PC-9 (cell line): ENCODE data around the gene CCDC141. TPM values are rescaled to one million over a fixed set of nuclear protein-coding genes. Genes with fewer than 3 reads are reported as not detected.

Experiments used
- BruUV-seq: library from RNA; stranded (reverse); fragments of 400-500 nt; replicated peaks from 2 replicates; lab custom pipeline; 2021; lab: Mats Ljungman, UMichigan
- CTCF ChIA-PET: fragments of 300-600 bp; sonication (Branson Sonifier 250); formaldehyde crosslinking; loops from one replicate; lab custom pipeline; 2022; ENCODE audit warnings: antibody characterized with exemption; lab: Charles Lee
- POLR2A ChIA-PET: fragments of 300-600 bp; sonication (Branson Sonifier 250); formaldehyde crosslinking; loops from one replicate; lab custom pipeline; 2022; ENCODE audit warnings: antibody characterized with exemption; ENCODE audit not compliant: unreplicated experiment; lab: Charles Lee
- DNase-seq, 2 experiments: peaks; one replicate each; pipeline versions ENCODE4 v3.0.0 to v3.0.0-alpha.2; 2015 to 2022; ENCODE audit warnings: mixed read lengths in 1 of 2
- H2AFZ ChIP-seq: fragments of 200-600 bp; sonication (generic); 2 replicates; pipeline ENCODE4 v1.8.1; 2017; ENCODE audit warnings: antibody characterized with exemption
- H3F3A ChIP-seq: fragments of 200-600 bp; sonication (generic); 2 replicates; pipeline ENCODE4 v1.8.1; 2017; ENCODE audit warnings: antibody characterized with exemption, mild to moderate bottlenecking, low read depth; ENCODE audit not compliant: insufficient read depth
- H3K27ac ChIP-seq: fragments of 200-600 bp; sonication (generic); 2 replicates; pipeline ENCODE4 v1.6.1; 2016; ENCODE audit warnings: mixed run types
- H3K27me3 ChIP-seq: fragments of 200-600 bp; sonication (generic); 2 replicates; pipeline ENCODE4 v1.6.1; 2016; ENCODE audit warnings: low read depth, mixed run types; ENCODE audit not compliant: insufficient read depth
- H3K36me3 ChIP-seq: fragments of 200-600 bp; sonication (generic); 2 replicates; pipeline ENCODE4 v1.6.1; 2016; ENCODE audit warnings: low read depth, mixed run types
- H3K4me1 ChIP-seq: fragments of 200-600 bp; sonication (generic); replicated peaks from 2 replicates; pipeline ENCODE4 v1.6.1; 2016; ENCODE audit warnings: mixed run types; ENCODE audit not compliant: insufficient read depth
- H3K4me2 ChIP-seq: fragments of 200-600 bp; sonication (generic); 2 replicates; pipeline ENCODE4 v1.6.1; 2017; ENCODE audit warnings: mixed run types
- H3K4me3 ChIP-seq: fragments of 200-600 bp; sonication (generic); 2 replicates; pipeline ENCODE4 v1.6.1; 2016; ENCODE audit warnings: mixed run types
- H3K79me2 ChIP-seq: fragments of 200-600 bp; sonication (generic); 2 replicates; pipeline ENCODE4 v1.6.1; 2017; ENCODE audit warnings: low read depth, mixed run types
- H3K9me2 ChIP-seq: fragments of 200-600 bp; sonication (generic); 2 replicates; pipeline ENCODE4 v1.8.1; 2017; ENCODE audit warnings: mild to moderate bottlenecking; ENCODE audit not compliant: insufficient read depth
- H3K9me3 ChIP-seq: fragments of 200-600 bp; sonication (generic); 2 replicates; pipeline ENCODE4 v1.8.1; 2016; ENCODE audit warnings: low read depth; ENCODE audit not compliant: insufficient read depth
- H4K20me1 ChIP-seq: fragments of 200-600 bp; sonication (generic); 2 replicates; pipeline ENCODE4 v1.8.1; 2017; ENCODE audit not compliant: insufficient read depth
- EZH2 ChIP-seq: fragments of 200-600 bp; sonication (generic); IDR thresholded peaks from 2 replicates; pipeline ENCODE4 v1.8.0; 2017; ENCODE audit warnings: antibody characterized with exemption, low read depth
- intact Hi-C: fragments of 100-400 bp; cut with micrococcal nuclease; formaldehyde crosslinking; loops from one replicate; pipeline ENCODE4 v1.10.0; 2022; ENCODE audit not compliant: unreplicated experiment
- total RNA-seq: library from RNA; stranded (reverse); gene quantifications from 2 replicates; pipeline ENCODE4 v1.2.3, GENCODE V29; 2021
- TF ChIP-seq, protein P1 (sequence below): fragments of 200-600 bp; sonication (generic); conservative IDR thresholded peaks from 2 replicates; pipeline ENCODE4 v1.6.1; 2017; ENCODE audit warnings: mixed run types, antibody characterized with exemption, mild to moderate bottlenecking, moderate library complexity

CCDC141 gene
- total RNA-seq, 1 experiment from 2014 or later, result not detected

DNA sequence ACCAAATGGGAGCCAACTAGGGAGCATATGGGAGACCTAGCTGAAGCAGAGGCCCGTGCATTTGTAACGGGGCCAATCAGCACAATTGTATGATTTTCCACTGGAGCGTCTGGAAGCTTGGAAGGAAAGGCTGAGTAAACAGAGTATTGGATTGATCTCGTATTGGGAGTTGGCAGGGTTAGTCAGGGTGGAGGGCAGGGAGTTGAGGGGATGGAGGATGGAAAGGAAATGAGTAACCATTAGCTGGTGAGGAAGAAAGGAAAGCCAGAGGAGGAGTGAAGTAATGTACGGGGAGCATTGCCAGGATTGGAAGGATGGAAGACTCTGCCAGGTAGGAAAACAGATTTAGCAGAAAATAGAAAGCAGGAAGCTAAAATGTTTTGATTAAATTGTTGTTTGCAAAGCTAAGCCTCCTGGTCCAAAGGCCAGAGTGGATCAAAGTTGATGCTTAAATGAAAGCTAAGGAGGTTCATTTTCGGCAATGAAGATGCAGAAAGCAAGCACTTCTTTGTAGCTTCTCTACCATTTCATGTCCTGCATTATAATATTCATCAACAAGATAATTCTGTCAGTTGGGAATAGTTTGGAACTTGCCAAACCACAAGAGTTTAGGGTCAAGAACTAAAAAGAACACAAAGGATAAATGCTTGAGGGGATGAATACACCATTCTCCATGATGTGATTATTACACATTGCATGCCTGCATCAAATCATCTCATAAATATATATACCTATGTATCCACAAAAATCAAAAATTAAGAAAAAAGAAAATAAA is 167.1 kb downstream of the CCDC141 start:
- Histone ChIP-seq H3K79me2 (no peaks in the 10 kb centered on the region), H3K9me2 (no peaks in the 10 kb centered on the region), H3K4me2 (no peak overlapping the region), H3K36me3 (no peaks in the 10 kb centered on the region), H2AFZ (peak overlapping the region; percentile 39; the same call in 1 of the 2 replicates), H3K27ac (no peak overlapping the region), H3K27me3 (no peaks in the 10 kb centered on the region), H3K4me3 (no peak overlapping the region), H3F3A (no peaks in the 10 kb centered on the region), H3K9me3 (0 out of 2 replicates have a peak, but pooled peaks cover 3% of the 10 kb centered on the region), H3K4me1 (no peaks in the 10 kb centered on the region), H4K20me1 (no peaks in the 10 kb centered on the region)
- no peak for TF ChIP-seq EZH2
- TF ChIP-seq, protein P1, sequence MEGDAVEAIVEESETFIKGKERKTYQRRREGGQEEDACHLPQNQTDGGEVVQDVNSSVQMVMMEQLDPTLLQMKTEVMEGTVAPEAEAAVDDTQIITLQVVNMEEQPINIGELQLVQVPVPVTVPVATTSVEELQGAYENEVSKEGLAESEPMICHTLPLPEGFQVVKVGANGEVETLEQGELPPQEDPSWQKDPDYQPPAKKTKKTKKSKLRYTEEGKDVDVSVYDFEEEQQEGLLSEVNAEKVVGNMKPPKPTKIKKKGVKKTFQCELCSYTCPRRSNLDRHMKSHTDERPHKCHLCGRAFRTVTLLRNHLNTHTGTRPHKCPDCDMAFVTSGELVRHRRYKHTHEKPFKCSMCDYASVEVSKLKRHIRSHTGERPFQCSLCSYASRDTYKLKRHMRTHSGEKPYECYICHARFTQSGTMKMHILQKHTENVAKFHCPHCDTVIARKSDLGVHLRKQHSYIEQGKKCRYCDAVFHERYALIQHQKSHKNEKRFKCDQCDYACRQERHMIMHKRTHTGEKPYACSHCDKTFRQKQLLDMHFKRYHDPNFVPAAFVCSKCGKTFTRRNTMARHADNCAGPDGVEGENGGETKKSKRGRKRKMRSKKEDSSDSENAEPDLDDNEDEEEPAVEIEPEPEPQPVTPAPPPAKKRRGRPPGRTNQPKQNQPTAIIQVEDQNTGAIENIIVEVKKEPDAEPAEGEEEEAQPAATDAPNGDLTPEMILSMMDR, result no peak
- DNase-seq, result no peak
- intact Hi-C loops, result no loop called here
- CTCF ChIA-PET, result no interaction called here
- POLR2A ChIA-PET, result no interaction called here
- BruUV-seq, result no TSS peak

DNA sequence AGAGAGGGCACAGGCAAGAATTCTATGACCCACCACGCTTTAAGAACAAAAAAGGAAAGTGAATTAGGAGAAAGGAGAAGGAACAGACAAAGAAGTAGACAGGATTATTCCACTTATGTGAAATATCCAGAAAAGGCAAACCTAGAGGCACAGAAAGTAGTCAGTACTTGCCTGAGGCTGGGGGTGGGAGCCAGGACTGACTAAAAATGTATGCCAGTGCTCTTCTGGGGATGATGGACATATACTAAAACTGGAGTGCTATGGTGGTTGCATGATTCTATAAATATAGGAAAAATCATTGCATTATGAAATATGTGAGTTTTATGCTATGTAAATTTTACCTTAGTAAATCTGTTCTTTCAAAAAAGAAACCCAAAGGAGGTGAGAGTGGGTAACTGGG is 168.9 kb downstream of the CCDC141 start:
- H2AFZ ChIP-seq, result no peak overlapping the region
- no peaks in the 10 kb centered on the region for H3K4me1 ChIP-seq
- no TSS peak for BruUV-seq

DNA sequence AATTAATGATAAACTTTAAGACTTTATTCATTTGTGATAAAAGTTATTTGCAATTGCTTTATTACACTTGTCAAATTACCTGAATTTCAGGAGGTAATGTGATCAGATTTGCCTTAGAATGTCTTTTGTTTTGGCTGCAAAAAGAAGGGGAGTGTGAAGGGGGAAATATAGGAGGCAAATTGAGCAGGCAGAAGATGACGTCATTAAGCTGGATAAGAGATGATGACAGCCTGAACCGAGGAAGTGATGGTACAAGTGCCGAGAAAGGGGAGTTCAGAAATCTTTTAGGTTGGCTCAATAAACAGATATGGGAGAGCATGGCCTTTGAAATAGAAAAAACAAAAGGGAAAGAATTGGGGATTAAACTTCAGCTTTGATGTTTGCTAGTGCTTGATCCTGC is 169.7 kb downstream of the CCDC141 start:
- H3F3A ChIP-seq, result no peaks in the 10 kb centered on the region
- H3K4me1 ChIP-seq, result no peaks in the 10 kb centered on the region
- no peaks in the 10 kb centered on the region for H3K36me3 ChIP-seq
- no peak for TF ChIP-seq EZH2
- TF ChIP-seq, protein P1, result no peak
- intact Hi-C loops, result no loop called here
- H3K9me2 ChIP-seq, result no peaks in the 10 kb centered on the region
- no peak overlapping the region for H3K4me2 ChIP-seq
- no peak overlapping the region; the same call in 1 of the 2 replicates for H2AFZ ChIP-seq
- H3K4me3 ChIP-seq, result no peak overlapping the region
- DNase-seq, result no peak
- ChIA-PET CTCF (interaction anchor here (2.5 kb wide), 1 partner anchor 10 kb away, joined by 11 read pairs; no protein-coding TSS in a partner anchor), POLR2A (no interaction called here)
- H3K27me3 ChIP-seq, result no peaks in the 10 kb centered on the region
- BruUV-seq, result no TSS peak
- H3K79me2 ChIP-seq, result no peaks in the 10 kb centered on the region
- no peaks in the 10 kb centered on the region for H4K20me1 ChIP-seq
- H3K9me3 ChIP-seq, result 0 out of 2 replicates have a peak, but pooled peaks cover 3% of the 10 kb centered on the region
- H3K27ac ChIP-seq, result no peak overlapping the region

More for the DNA sequence above, 168.9 kb downstream of the CCDC141 start:
- no peak overlapping the region for H3K27ac ChIP-seq
- ChIA-PET CTCF (interaction anchor here (2.5 kb wide), 1 partner anchor 9 kb away, joined by 11 read pairs; no protein-coding TSS in a partner anchor), POLR2A (no interaction called here)
- no peaks in the 10 kb centered on the region for H3F3A ChIP-seq
- H3K27me3 ChIP-seq, result no peaks in the 10 kb centered on the region
- 0 out of 2 replicates have a peak, but pooled peaks cover 3% of the 10 kb centered on the region for H3K9me3 ChIP-seq
- intact Hi-C loops, result no loop called here
- TF ChIP-seq, protein P1, result no peak
- no peak for TF ChIP-seq EZH2
- H3K9me2 ChIP-seq, result no peaks in the 10 kb centered on the region
- DNase-seq, result no peak
- H3K4me3 ChIP-seq, result no peak overlapping the region
- H4K20me1 ChIP-seq, result no peaks in the 10 kb centered on the region
- H3K79me2 ChIP-seq, result no peaks in the 10 kb centered on the region
- H3K4me2 ChIP-seq, result no peak overlapping the region
- no peaks in the 10 kb centered on the region for H3K36me3 ChIP-seq
